GM18951 (cell line): Measurements from ENCODE around the gene HSD3B1.

Source experiments
- POLR2A ChIP-seq: IDR thresholded peaks from 4 replicates; pipeline ENCODE4 v1.6.1; 2011; ENCODE audit warnings: mild to moderate bottlenecking; ENCODE audit not compliant: insufficient read length, insufficient read depth; ENCODE audit errors: extremely low read depth
- in situ Hi-C: fragments of 300-500 bp; cut with MboI; formaldehyde crosslinking; loops from one replicate; pipeline ENCODE4 v1.12.0; 2022; ENCODE audit warnings: low sequenced_read_pairs, mixed read lengths, inconsistent platforms; ENCODE audit not compliant: unreplicated experiment

The HSD3B1 gene

GRCh38 chr1:119506941-119507340, at the start of gene HSD3B1:
Gene HSD3B1, plus strand, starts transcription at chr1:119507210. Its CDS starts 267 bp downstream, at chr1:119507477.
- in situ Hi-C loops = no loop called here
- TF ChIP-seq POLR2A = no peak

GRCh38 chr1:119462964-119463363, 44.0 kb upstream of the HSD3B1 start:
- in situ Hi-C loops = no loop called here
- TF ChIP-seq POLR2A = no peak

- TF ChIP-seq POLR2A = no peak
- in situ Hi-C loops = no loop called here
Measured at GRCh38 chr1:119463569-119463968, 43.4 kb upstream of the HSD3B1 start.

GRCh38 chr1:119466445-119466844, 40.6 kb upstream of the HSD3B1 start:
- no peak for TF ChIP-seq POLR2A
- in situ Hi-C loops = no loop called here

GRCh38 chr1:119467219-119467618, 39.8 kb upstream of the HSD3B1 start:
- TF ChIP-seq POLR2A = no peak
- in situ Hi-C loops = no loop called here

- in situ Hi-C loops = no loop called here
- no peak for TF ChIP-seq POLR2A
Measured at GRCh38 chr1:119467857-119468668, 38.9 kb upstream of the HSD3B1 start.

GRCh38 chr1:119469741-119470140, 37.3 kb upstream of the HSD3B1 start:
- in situ Hi-C loops = no loop called here
- no peak for TF ChIP-seq POLR2A

- in situ Hi-C loops = no loop called here
Measured at GRCh38 chr1:119470377-119470776, 36.6 kb upstream of the HSD3B1 start.

GRCh38 chr1:119470958-119471357, 36.1 kb upstream of the HSD3B1 start:
- TF ChIP-seq POLR2A = no peak
- in situ Hi-C loops = no loop called here

More at GRCh38 chr1:119470377-119470776, 36.6 kb upstream of the HSD3B1 start:
- TF ChIP-seq POLR2A = no peak

- in situ Hi-C loops = no loop called here
- no peak for TF ChIP-seq POLR2A
Measured at GRCh38 chr1:119471566-119471965, 35.4 kb upstream of the HSD3B1 start.

GRCh38 chr1:119472080-119472818, 34.8 kb upstream of the HSD3B1 start:
- in situ Hi-C loops = no loop called here
- TF ChIP-seq POLR2A = no peak

- TF ChIP-seq POLR2A = no peak
- in situ Hi-C loops = no loop called here
Measured at GRCh38 chr1:119472819-119473175, 34.2 kb upstream of the HSD3B1 start.

GRCh38 chr1:119475866-119476439, 31.1 kb upstream of the HSD3B1 start:
- TF ChIP-seq POLR2A = no peak
- in situ Hi-C loops = no loop called here
